GM12878 (cell line): ENCODE data around the gene KCND3. TPM values are rescaled to one million over a fixed set of nuclear protein-coding genes. Genes with fewer than 3 reads are reported as not detected.

Experiments used
- ATAC-seq: fragments of 200-7000 bp; cut with Tn5 transposase; 3 replicates; pipeline ENCODE4 v1.9.1; 2020; ENCODE audit warnings: mild to moderate bottlenecking, moderate library complexity
- BruUV-seq: library from RNA; stranded (reverse); fragments of 400-500 nt; replicated peaks from 2 replicates; lab custom pipeline; 2021; lab: Mats Ljungman, UMichigan
- CTCF ChIA-PET: fragments of 300-600 bp; sonication (Branson Sonifier 250); formaldehyde crosslinking; extraction: SDS; loops from one replicate; lab custom pipeline; 2021; ENCODE audit warnings: inconsistent platforms; lab: Yijun Ruan, JAX
- POLR2A ChIA-PET: fragments of 350-600 bp; formaldehyde crosslinking; extraction: SDS; loops from one replicate; lab custom pipeline; 2021; ENCODE audit warnings: inconsistent platforms; lab: Charles Lee
- RAD21 ChIA-PET: fragments of 300-600 bp; sonication (Branson Sonifier 250); formaldehyde crosslinking; loops from one replicate; lab custom pipeline; 2023; ENCODE audit warnings: antibody characterized with exemption; ENCODE audit not compliant: unreplicated experiment; lab: Charles Lee
- SMC1A ChIA-PET: fragments of 300-600 bp; sonication (Branson Sonifier 250); formaldehyde crosslinking; loops from one replicate; lab custom pipeline; 2023; ENCODE audit not compliant: unreplicated experiment, uncharacterized antibody; lab: Charles Lee
- DNase-seq: peaks from one replicate; pipeline ENCODE4 v3.0.0-alpha.2; 2011; ENCODE audit warnings: low read depth, low spot score
- FAIRE-seq: peaks from 3 replicates; lab custom pipeline; 2011; peaks lifted over from hg19 to GRCh38; lab: Jason Lieb, UNC
- H2AFZ ChIP-seq: 2 replicates; pipeline ENCODE4 v1.6.0; 2011; ENCODE audit warnings: low read depth, low read length, control low read depth; ENCODE audit not compliant: control insufficient read depth
- H3K27ac ChIP-seq: 2 replicates; pipeline ENCODE4 v1.5.1; 2011; ENCODE audit warnings: control low read depth; ENCODE audit not compliant: control insufficient read depth, insufficient read depth
- H3K27me3 ChIP-seq, 2 experiments: replicated peaks in 1 of 2; 2 replicates each; pipeline versions ENCODE4 v1.6.0 to v1.6.1; 2011; ENCODE audit warnings: low read length in 1 of 2; ENCODE audit not compliant: control insufficient read depth in 2 of 2, insufficient read depth in 2 of 2
- H3K36me3 ChIP-seq, 2 experiments: 2 replicates each; pipeline ENCODE4 v1.5.1; 2011; ENCODE audit warnings: low read length in 1 of 2; ENCODE audit not compliant: control insufficient read depth in 2 of 2, insufficient read depth in 2 of 2
- H3K4me1 ChIP-seq: 2 replicates; pipeline ENCODE4 v1.6.1; 2011; ENCODE audit warnings: mild to moderate bottlenecking, low read length, moderate library complexity, mixed read lengths; ENCODE audit not compliant: control insufficient read depth, insufficient read depth
- H3K4me2 ChIP-seq: 2 replicates; pipeline ENCODE4 v1.6.0; 2011; ENCODE audit warnings: control low read depth; ENCODE audit not compliant: control insufficient read depth, insufficient read depth
- H3K4me3 ChIP-seq: fragments of 200-600 bp; sonication (generic); 2 replicates; pipeline ENCODE4 v1.5.1; 2016
- H3K79me2 ChIP-seq: 2 replicates; pipeline ENCODE4 v1.6.0; 2011; ENCODE audit warnings: low read length; ENCODE audit not compliant: control insufficient read depth, insufficient read depth
- H3K9ac ChIP-seq: 2 replicates; pipeline ENCODE4 v1.8.0; 2011; ENCODE audit warnings: low read length, control low read depth, mixed read lengths; ENCODE audit not compliant: control insufficient read depth, insufficient read depth
- H3K9me3 ChIP-seq: replicated peaks from 3 replicates; pipeline ENCODE4 v1.5.1; 2011; ENCODE audit warnings: mild to moderate bottlenecking, low read length; ENCODE audit not compliant: control insufficient read depth, insufficient read depth
- H4K20me1 ChIP-seq: 2 replicates; pipeline ENCODE4 v1.6.0; 2011; ENCODE audit not compliant: control insufficient read depth, insufficient read depth
- CBX3 ChIP-seq: fragments of 200-600 bp; sonication (generic); IDR thresholded peaks from 2 replicates; pipeline ENCODE4 v1.6.1; 2016; ENCODE audit warnings: low read depth, borderline replicate concordance
- CBX5 ChIP-seq: sonication (generic); IDR thresholded peaks from 2 replicates; pipeline ENCODE4 v1.6.1; 2016; ENCODE audit warnings: low read depth, moderate library complexity, mild to moderate bottlenecking, inconsistent platforms
- CREB1 ChIP-seq: IDR thresholded peaks from 2 replicates; pipeline ENCODE4 v1.6.1; 2012; ENCODE audit warnings: low read depth, mild to moderate bottlenecking, inconsistent platforms
- DPF2 ChIP-seq: fragments of 450-650 bp; IDR thresholded peaks from 2 replicates; pipeline ENCODE4 v1.6.1; 2017; ENCODE audit warnings: mild to moderate bottlenecking
- KDM1A ChIP-seq: fragments of 200-600 bp; sonication (generic); IDR thresholded peaks from 2 replicates; pipeline ENCODE4 v1.6.1; 2016; ENCODE audit warnings: borderline replicate concordance
- SMAD5 ChIP-seq: IDR thresholded peaks from 2 replicates; pipeline ENCODE4 v1.6.1; 2016; ENCODE audit warnings: antibody characterized with exemption, low read depth
- SP1 ChIP-seq: IDR thresholded peaks from one replicate; pipeline ENCODE4 v1.6.1; 2011; ENCODE audit warnings: low read depth, low read length
- SPI1 ChIP-seq: IDR thresholded peaks from 2 replicates; pipeline ENCODE4 v1.6.1; 2011; ENCODE audit warnings: low read depth, mild to moderate bottlenecking, low read length, moderate library complexity, borderline replicate concordance; ENCODE audit not compliant: insufficient read depth
- ZNF207 ChIP-seq: fragments of 450-650 bp; IDR thresholded peaks from 2 replicates; pipeline ENCODE4 v1.6.1; 2014; ENCODE audit warnings: antibody characterized with exemption, mild to moderate bottlenecking, borderline replicate concordance
- WGBS: methylation state at CpG from one replicate; pipeline ENCODE4 v1.1.6; 2016; ENCODE audit warnings: low lambda C conversion rate; ENCODE audit not compliant: insufficient replicate concordance, insufficient coverage; ENCODE audit errors: missing lambda C conversion rate; 5-methylcytosine and 5-hydroxymethylcytosine counted together
- in situ Hi-C: fragments of 300-500 bp; cut with MboI; formaldehyde crosslinking; loops from 9 replicates; pipeline ENCODE4 v1.14.3; 2018; ENCODE audit warnings: mixed read lengths
- intact Hi-C: fragments of 100-400 bp; cut with micrococcal nuclease; formaldehyde crosslinking; loops from one replicate; pipeline ENCODE4 v1.14.2; 2022; ENCODE audit not compliant: unreplicated experiment
- polyA plus RNA-seq, 11 experiments: library from polyadenylated mRNA; depleted of rRNA in 4 of 11; unstranded in 6 of 11; stranded (reverse) in 5 of 11; fragments of >200 nt; fragmentation: Nextera tagmentation in 4 of 11; fragmentation: Illumina TruSeq in 1 of 11; extraction: Ambion mirVana in 4 of 11; extraction: Trizol in 1 of 11; gene quantifications; 1 replicate in 1 of 11; 2 replicates in 10 of 11; pipeline versions ENCODE4 v1.2.1 to v1.2.3, GENCODE V29; 2011 to 2016; ENCODE audit warnings: inconsistent platforms in 2 of 11, missing spikeins in 2 of 11, low read depth in 1 of 11
- total RNA-seq, 4 experiments: library from RNA; depleted of rRNA in 3 of 4; stranded (reverse); fragments of >200 nt in 3 of 4; fragmentation: Illumina TruSeq in 1 of 4; extraction: Trizol in 1 of 4; gene quantifications; 2 replicates each; pipeline versions ENCODE4 v1.2.1 to v1.2.3, GENCODE V29; 2013 to 2021
- TF ChIP-seq, protein P1 (sequence below): IDR thresholded peaks from 2 replicates; pipeline ENCODE4 v1.6.1; 2011; ENCODE audit warnings: low read depth, low read length, improper control_type of control experiment, borderline replicate concordance
- TF ChIP-seq, protein P2 (sequence below): fragments of 450-650 bp; IDR thresholded peaks from 2 replicates; pipeline ENCODE4 v1.6.1; 2016; ENCODE audit warnings: mild to moderate bottlenecking
- TF ChIP-seq, protein P3 (sequence below): IDR thresholded peaks from 2 replicates; pipeline ENCODE4 v1.6.1; 2011; ENCODE audit warnings: borderline replicate concordance, low read depth, mild to moderate bottlenecking, moderate library complexity, low read length; ENCODE audit not compliant: insufficient read depth, poor library complexity, severe bottlenecking

The KCND3 gene
- total and polyA plus RNA-seq, 10 of the 15 experiments (the other 5 are each of a cell fraction or from before 2014, with no cell fraction given): 0.02 TPM; not detected in 9

DNA sequence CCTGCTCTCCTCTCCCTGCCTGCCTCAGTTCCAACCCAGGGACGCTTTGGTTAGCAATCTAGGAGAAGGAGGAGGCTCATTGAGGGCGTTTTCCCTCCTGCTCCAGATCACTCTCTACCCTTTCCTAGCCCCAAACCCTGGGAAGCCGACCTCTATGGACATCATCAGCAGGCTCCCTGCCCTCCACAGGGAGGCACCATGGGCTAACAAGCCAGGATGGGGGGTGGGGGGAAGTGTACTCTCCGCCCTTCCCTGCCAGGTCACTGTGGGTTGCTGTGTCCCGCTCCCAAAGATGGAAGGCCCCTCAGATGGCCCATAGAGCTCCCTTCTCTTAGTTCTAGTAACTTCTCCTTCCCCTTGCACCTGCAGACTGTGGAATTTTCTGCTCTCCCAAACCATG is 35.7 kb downstream of the KCND3 start:
- H3K4me3 ChIP-seq: no peak overlapping the region
- H3K79me2 ChIP-seq: no peaks in the 10 kb centered on the region
- DNase-seq: no peak
- no peak overlapping the region for H2AFZ ChIP-seq
- SMC1A ChIA-PET: no interaction called here
- H4K20me1 ChIP-seq: no peaks in the 10 kb centered on the region
- no peak overlapping the region for H3K4me2 ChIP-seq
- TF ChIP-seq CBX5: no peak
- TF ChIP-seq DPF2: no peak
- TF ChIP-seq ZNF207: no peak
- TF ChIP-seq, protein P1, sequence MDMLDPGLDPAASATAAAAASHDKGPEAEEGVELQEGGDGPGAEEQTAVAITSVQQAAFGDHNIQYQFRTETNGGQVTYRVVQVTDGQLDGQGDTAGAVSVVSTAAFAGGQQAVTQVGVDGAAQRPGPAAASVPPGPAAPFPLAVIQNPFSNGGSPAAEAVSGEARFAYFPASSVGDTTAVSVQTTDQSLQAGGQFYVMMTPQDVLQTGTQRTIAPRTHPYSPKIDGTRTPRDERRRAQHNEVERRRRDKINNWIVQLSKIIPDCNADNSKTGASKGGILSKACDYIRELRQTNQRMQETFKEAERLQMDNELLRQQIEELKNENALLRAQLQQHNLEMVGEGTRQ: no peak
- TF ChIP-seq, protein P2, sequence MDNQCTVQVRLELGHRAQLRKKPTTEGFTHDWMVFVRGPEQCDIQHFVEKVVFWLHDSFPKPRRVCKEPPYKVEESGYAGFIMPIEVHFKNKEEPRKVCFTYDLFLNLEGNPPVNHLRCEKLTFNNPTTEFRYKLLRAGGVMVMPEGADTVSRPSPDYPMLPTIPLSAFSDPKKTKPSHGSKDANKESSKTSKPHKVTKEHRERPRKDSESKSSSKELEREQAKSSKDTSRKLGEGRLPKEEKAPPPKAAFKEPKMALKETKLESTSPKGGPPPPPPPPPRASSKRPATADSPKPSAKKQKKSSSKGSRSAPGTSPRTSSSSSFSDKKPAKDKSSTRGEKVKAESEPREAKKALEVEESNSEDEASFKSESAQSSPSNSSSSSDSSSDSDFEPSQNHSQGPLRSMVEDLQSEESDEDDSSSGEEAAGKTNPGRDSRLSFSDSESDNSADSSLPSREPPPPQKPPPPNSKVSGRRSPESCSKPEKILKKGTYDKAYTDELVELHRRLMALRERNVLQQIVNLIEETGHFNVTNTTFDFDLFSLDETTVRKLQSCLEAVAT: no peak
- no peak for TF ChIP-seq KDM1A
- no peak for TF ChIP-seq CREB1
- TF ChIP-seq, protein P3, sequence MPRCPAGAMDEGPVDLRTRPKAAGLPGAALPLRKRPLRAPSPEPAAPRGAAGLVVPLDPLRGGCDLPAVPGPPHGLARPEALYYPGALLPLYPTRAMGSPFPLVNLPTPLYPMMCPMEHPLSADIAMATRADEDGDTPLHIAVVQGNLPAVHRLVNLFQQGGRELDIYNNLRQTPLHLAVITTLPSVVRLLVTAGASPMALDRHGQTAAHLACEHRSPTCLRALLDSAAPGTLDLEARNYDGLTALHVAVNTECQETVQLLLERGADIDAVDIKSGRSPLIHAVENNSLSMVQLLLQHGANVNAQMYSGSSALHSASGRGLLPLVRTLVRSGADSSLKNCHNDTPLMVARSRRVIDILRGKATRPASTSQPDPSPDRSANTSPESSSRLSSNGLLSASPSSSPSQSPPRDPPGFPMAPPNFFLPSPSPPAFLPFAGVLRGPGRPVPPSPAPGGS: no peak
- no peak for TF ChIP-seq CBX3
- no peak for TF ChIP-seq SMAD5
- no peak for TF ChIP-seq SP1
- TF ChIP-seq SPI1: no peak
- TF ChIP-seq, all 136 proteins: peak for 0
- ATAC-seq (no peak), FAIRE-seq (no peak)
- no peaks in the 10 kb centered on the region for H3K36me3 ChIP-seq
- H3K27ac ChIP-seq: no peak overlapping the region
- ChIA-PET RAD21 (no interaction called here), CTCF (interaction anchor here (0.5 to 1.3 kb wide), 2 partner anchors 82 to 364 kb away, joined by 3 to 4 read pairs; no protein-coding TSS in a partner anchor), POLR2A (no interaction called here)
- no peaks in the 10 kb centered on the region for H3K9me3 ChIP-seq
- peaks cover 2 to 4% of the 10 kb centered on the region in 2 experiments; a peak in 2 of 4 replicates for H3K27me3 ChIP-seq
- intact Hi-C loops: no loop called here
- in situ Hi-C loops: no loop called here
- BruUV-seq: no TSS peak
- H3K9ac ChIP-seq: no peak overlapping the region
- no peaks in the 10 kb centered on the region for H3K4me1 ChIP-seq
- 0% methylated on average over 4 of the region's 5 CpGs for WGBS
